A204.1 (cell line): ENCODE results near the gene MPP3.
"Not testable (repeated sequence)": the region's sequence is repeated elsewhere in the genome, so short reads cannot be mapped to it uniquely, and the experiment has no call there.

Source experiments
- FAIRE-seq: peaks from 2 replicates; lab custom pipeline; 2012; peaks lifted over from hg19 to GRCh38; lab: Jason Lieb, UNC

The MPP3 gene

DNA sequence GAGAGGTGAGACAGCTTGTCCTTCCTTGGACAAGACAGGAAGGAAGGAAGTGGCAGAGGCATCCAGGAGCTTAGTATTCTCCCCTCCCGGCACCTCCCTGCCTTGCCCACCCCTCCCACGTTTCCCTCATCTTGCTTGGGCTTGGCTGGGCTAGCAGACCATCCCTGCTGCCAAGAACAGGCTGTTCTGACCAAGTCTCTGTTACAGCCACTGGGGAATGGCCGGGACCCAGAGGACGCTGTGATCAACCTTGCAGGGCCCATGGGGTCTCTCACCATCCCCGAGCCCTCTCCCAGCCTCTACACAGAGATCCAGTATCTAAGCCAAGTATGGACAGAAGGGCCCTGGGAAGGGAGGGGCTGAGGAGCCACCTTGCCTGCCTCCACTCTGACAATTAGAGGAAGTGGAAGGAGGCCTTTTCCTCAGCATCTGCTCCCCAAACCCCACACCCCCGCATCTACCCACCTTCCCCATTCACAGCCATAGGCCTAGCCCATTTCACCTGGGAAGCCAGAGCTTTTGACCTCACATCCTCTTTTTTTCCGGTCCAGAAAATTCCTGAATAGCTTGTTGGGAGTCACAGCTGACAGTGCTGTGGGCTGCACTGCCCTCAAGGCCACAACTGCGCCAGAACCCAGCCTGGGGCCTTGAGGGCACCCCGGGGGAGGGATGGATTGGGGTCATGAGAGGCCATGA, 28.1 kb upstream of the MPP3 start:
- FAIRE-seq: no peak

DNA sequence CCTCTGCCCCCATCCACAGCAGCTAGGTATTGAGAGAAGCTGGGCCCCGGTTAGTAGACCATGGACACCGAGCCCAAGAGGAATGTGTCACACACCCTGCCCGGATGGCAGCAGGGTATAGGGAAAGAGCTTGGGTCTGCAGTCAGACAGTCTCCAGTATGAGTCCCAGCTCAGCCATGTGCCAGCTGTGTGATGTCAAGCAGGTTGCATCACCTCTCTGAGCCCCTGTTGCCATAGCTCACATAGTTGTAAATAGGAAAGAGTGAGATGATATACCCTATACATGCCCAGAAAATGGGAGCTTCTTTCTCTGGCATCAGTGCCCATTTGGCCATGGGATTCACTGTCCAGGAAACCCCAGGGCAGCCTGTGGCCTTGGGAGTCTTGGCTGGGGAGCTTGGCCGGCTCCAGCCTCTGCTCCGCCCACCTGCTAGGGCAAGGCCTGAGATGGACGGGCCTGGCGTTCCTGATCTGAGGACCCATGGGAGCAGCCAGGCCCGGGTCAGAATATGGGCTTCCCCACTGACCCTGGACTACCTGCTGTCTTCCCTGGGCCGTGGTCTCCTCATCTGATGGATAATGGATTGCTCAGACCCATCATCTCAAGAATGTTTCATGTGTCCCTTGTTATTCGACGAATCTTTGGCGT, 27.3 kb upstream of the MPP3 start:
- no peak for FAIRE-seq

DNA sequence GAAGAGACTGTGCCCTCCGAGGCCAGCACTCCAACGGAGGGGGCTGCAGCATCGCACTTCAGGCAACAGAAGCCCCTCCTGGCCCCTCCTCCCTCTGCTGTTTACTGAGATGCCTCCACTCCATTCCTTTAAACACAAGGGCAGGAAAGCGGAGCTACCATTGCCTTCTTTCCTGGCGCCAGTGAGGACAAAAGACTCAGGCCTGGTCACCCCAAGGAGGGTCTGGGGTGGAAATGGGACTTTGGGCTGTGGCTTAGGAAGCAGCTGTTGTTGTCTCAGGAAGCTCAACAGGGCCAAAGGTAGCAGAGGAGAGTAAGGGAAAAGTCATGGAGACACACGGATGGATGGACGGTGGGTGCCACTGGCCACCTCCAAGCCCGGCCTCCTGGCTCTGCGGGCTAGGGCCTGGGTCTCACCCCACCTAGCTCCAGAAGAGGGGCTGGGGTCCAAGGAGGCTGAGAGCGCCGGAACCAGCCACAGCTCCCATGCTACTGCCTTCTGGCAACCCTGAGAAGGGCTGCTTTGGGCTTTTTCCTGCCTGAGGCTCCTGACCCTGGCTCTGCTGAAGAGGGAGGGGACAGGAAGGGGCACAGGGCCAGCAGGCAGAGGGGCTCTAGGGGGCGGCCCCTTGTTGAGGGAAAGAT, 25.1 kb upstream of the MPP3 start:
- no peak for FAIRE-seq

DNA sequence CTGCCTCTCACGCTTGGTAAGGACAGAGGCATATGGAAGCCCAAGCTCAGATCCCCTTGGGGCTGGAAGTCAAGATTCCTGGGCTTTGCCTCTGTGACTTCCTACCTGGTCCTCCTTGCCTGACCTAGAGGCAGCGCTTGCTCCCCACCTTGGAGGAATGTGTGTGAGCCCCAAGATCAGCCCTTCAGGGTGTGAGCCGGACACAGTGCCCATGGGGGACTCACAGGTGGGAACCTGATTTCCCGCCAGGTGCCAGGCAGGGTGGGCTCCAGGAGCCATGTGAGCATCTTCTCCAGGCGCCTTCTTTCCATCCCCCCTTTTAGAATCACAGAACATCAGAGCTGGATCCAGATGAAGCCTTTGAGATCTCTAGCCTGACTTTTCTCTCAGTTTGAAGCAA, 24.2 kb upstream of the MPP3 start:
- FAIRE-seq: no peak

DNA sequence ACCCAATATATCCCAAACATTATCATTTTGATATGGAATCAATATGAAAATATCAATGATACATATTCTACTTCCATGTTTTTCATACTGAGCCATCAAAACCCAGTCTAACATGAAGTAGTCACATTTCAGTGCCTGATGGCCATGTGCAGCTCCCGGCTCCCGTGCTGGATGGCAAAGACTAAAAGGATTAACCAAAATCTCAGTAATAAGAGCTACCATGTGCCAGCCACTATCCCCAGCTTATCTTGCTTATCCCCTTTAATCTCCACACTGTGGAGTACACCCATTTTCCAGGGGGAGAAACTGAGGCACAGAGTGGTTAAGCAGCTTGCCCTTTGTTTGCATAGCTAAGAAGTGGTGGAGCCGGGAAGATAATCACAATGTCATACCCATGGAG, 23.2 kb upstream of the MPP3 start:
- FAIRE-seq: no peak

DNA sequence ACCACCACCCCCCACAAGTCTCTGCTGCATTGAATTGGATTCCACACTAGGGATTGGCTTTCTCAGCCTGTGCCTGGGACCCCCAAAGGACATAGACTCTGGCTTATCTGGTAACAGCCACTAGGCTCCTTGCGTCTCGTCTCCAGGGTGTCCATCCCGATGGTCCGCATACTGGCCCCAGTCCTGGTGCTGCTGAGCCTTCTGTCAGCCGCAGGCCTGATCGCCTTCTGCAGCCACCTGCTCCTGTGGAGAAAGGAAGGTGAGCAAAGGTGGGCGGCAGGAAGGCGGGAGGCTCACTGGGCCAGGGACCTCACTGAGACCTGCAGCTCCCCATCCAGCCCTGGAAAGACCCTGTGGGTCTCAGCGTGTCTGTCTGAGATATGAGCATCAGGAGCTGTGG, 22.1 kb upstream of the MPP3 start:
- FAIRE-seq: no peak

- FAIRE-seq: no peak
These were observed 21.6 kb upstream of the MPP3 start for GRCh38 chr17:43854498-43854897.

DNA sequence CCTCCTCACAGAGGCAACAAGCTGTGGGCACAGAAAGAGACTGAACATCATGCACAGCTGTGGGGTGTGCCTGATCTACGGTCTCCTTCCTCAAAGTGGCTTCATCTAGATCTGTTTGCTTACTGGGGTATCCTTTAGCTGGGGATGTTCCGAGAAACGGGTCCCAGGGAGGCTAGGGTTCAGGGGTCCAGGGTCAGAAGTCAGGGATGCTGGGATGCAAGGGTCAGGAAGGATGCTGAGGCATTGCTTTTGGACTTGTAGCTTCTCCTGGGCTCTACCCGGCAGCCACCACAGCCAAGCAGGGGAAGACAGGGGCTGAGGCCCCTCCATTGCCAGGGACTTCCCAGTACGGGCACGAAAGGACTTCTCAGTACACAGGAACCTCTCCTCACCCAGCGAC, 20.6 kb upstream of the MPP3 start:
- FAIRE-seq: no peak

DNA sequence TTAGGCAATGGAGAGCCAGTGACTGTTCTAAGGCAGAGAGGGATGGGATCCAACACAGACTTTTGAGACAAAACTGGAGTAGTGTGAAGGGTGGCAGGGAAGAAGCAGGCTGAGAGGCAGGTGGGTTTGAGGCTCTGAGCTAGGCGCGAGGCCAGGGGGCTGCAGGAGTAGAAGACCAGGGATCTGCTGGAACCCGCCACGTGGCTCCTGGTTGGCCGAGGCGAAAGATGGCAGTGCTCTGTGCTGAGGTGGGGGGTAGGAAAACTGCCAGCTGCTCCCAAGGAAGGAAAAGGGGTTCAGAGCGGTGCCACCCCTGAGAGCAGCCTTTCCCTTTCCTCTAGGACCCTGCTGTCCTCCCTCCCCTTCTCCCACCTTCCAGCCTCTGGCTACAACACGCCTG, 19.6 kb upstream of the MPP3 start:
- no peak for FAIRE-seq

- FAIRE-seq: no peak
These were observed 16.2 kb upstream of the MPP3 start for GRCh38 chr17:43849116-43849515.

DNA sequence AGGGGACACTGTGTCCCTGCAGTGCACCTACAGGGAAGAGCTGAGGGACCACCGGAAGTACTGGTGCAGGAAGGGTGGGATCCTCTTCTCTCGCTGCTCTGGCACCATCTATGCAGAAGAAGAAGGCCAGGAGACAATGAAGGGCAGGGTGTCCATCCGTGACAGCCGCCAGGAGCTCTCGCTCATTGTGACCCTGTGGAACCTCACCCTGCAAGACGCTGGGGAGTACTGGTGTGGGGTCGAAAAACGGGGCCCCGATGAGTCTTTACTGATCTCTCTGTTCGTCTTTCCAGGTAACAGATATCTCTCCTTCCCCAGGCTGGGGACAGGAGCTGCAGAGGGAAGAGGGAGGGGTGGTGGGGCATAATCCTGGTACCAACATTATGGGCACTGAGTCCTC, 15.7 kb upstream of the MPP3 start:
- no peak for FAIRE-seq

- FAIRE-seq: no peak
These were observed 14.0 kb upstream of the MPP3 start, which contains the start of gene CD300LG for GRCh38 chr17:43846963-43847371. TSS of gene CD300LG (plus strand) at chr17:43847176. CDS start at chr17:43847217, 41 bp downstream.

DNA sequence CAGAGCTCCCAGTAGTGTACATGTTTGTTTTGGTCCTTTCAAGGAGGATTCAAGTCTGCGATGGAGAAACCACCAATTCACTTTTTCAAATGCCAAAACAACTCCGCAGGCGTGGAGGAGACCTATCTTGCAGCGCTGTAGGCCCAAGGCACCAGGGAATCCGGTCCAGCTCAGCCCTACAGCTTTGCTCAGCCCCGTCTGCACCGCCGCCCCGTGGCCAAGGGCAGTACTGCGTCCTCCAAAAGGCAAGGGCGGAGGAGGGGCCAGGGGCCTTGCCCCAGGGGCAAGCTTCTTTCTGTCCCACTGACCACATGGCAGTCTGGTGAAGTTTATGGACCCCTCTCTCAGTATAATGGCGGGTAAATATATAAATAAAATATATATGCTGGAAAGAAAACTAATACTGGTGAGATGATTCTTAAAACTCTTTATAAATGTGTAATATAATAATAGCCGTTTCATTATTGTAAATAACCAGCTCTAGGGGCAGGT, 13.3 kb upstream of the MPP3 start:
- FAIRE-seq: peak; percentile 6

- no peak for FAIRE-seq
These were observed 12.8 kb upstream of the MPP3 start for GRCh38 chr17:43845766-43846165.

DNA sequence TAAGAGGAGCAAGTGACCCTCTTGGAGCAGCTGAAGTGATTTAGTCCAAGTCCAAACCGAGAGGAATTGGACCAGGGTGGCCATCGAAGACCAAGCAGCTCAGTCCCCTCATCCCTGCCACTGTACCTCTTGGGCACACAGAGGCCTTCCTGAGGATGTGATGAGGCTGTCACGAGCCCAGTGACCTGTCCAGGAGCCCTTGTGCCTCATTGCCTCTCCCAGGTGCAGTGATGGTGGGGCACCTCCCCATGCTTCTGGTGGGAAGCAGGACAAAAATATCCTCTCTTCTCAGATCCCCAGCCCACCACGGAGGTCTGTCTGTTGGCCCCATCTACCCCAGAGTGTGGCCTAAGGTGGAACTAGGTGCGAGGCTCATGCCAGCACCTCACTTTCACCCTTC, 11.3 kb upstream of the MPP3 start:
- FAIRE-seq: no peak

GRCh38 chr17:43842975-43843325, 10.0 kb upstream of the MPP3 start:
- FAIRE-seq: no peak

GRCh38 chr17:43842091-43842974, 9.4 kb upstream of the MPP3 start:
- not testable (repeated sequence) for FAIRE-seq

DNA sequence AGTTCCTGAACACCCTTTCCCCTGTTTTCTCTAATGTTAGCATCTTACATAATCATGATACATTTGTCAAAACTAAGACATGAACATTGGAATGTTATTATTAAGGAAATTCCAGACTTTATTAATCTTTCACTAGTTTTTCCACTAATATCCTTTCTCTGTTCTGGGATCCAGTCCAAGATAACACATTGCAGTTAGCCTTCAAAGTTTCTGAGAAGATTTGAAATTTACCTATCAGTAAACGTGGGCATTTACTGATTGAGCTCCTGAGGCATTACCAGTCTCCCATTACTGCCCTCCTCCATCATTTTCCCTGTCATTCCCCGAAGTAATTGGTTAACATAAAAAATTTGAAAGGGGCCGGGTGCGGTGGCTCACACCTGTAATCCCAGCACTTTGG, 8.3 kb upstream of the MPP3 start:
- FAIRE-seq: no peak

GRCh38 chr17:43840814-43841213, 7.9 kb upstream of the MPP3 start:
- FAIRE-seq: no peak

DNA sequence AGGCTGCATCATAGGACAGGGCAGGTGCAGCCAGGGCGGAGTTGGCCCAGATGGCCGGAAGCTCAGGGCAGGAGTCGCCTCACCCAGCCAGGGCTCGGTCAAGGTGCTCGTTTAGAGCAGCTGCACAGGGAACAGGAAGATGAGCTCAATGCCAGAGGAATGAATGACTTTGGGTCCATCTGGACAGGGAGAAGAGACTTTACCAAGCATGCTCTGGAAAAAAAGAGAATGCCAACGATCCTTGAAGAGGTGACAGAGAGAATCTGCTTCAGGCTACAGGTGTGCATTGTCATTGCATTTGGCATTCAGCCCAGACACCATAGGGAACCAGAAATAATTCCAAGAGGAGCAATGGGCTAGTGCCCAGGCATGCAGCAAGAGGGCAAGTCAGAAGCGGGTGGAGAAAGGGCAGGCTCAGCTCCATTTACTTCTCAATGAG, 6.7 kb upstream of the MPP3 start:
- FAIRE-seq: no peak

DNA sequence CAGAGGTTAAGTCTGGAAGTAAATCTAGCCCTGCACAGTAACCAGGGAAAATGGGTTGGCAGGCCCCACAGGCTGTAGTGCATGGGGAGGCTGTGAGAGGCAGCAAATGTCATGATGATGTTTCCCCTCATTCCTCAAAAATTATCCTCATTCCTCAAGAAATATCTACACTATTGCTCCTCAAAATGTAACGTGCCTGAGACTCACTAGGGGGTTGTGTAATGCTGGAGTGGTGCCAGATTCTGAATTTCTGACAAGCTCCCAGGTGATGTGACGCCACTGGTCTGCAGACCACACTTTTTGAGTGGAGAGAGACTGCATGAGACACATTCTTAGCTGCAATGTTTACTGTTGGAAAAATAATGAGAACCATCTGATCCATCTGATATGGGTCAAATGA, 1.2 kb upstream of the MPP3 start:
- FAIRE-seq: no peak

GRCh38 chr17:43832168-43832975, 574 bp downstream of the MPP3 start:
- FAIRE-seq: no peak
